D721Med (cell line): ENCODE data around the gene TSEN54.

Source experiments
- DNase-seq: peaks from one replicate; pipeline ENCODE4 v3.0.0; 2011; ENCODE audit warnings: low spot score; ENCODE audit not compliant: insufficient read length
- FAIRE-seq: peaks from 2 replicates; lab custom pipeline; 2011; peaks lifted over from hg19 to GRCh38; lab: Jason Lieb, UNC
- CTCF ChIP-seq: IDR thresholded peaks from 2 replicates; pipeline ENCODE4 v1.5.1; 2012; ENCODE audit warnings: mild to moderate bottlenecking, control low read depth; ENCODE audit not compliant: insufficient read depth; ENCODE audit errors: missing control alignments

Gene TSEN54

GRCh38 chr17:75535871-75536270 lies 19.5 kb downstream of the TSEN54 start:
- DNase-seq (no peak), FAIRE-seq (no peak)
- no peak for TF ChIP-seq CTCF

DNA sequence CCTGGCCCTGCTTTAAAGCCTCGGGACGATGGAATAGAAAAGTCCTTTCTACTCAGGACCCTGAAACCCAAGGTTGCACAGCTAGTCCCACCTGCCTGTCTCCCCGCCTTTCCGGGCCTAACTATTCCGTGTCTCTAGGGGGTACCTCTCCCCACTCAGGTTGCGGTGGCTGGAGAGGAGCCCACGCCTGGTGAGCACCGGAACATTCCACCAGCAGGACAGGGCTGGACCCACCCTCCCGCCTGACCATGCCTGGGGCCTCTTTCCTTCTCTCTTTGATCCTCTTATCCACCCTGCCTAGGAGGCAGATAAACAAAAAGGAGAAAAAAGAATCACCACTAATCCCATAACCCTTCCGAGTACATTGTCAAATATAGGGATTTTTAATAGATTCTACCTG lies 20.0 kb downstream of the TSEN54 start:
- no peak for TF ChIP-seq CTCF
- FAIRE-seq (no peak), DNase-seq (no peak)

GRCh38 chr17:75539967-75540729 lies 23.8 kb downstream of the TSEN54 start:
- FAIRE-seq = no peak
- DNase-seq = no peak
- no peak for TF ChIP-seq CTCF

DNA sequence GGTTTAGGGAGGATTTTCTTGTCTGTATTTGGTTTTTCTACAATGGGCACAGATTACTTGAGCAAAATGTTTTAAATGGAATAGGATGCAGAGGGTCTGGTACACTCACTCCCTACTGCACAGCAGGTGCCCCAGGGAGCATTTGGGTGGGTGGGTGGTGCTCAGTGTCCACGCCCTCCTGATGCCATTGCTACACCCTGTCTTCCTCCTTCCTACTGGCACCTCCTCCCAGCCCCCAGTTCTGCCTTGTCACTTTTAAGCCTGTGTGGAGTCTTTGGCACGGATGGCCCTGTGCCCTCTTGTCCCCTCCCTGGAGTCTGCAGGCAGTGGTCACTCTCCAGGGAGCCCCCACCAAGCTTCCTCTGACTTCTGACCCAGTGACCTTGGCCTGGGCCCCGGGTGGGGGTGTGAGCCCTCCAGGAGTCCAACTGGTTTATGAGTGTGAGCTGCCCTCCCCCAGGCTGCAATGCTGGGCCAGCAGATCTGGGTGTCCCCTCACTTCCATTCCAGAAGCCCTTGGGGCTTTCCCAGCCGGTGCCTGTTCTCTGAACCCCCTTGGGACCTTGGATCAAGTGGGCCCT lies 24.7 kb downstream of the TSEN54 start:
- no peak for TF ChIP-seq CTCF
- FAIRE-seq = no peak
- DNase-seq = no peak

DNA sequence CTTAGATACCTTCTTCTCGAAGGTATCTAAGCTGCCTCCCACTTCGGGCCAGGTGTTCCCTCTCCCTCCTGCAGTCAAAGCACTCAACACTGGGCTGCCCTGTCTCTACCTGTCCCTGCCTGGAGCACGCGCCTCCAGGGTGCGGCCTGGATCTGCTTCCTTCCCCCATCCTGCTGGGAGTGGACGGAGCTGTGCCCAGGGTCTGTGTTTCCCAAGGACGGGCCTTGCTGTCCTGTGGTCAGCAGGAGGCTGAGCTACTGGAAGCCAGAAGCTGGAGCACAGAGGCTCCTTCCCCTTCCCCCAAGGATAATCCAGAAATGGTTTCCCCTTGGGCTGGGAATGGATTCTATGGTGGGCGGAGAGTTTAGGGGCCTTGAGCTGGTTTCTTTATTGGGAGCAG lies 25.9 kb downstream of the TSEN54 start:
- FAIRE-seq = no peak

DNA sequence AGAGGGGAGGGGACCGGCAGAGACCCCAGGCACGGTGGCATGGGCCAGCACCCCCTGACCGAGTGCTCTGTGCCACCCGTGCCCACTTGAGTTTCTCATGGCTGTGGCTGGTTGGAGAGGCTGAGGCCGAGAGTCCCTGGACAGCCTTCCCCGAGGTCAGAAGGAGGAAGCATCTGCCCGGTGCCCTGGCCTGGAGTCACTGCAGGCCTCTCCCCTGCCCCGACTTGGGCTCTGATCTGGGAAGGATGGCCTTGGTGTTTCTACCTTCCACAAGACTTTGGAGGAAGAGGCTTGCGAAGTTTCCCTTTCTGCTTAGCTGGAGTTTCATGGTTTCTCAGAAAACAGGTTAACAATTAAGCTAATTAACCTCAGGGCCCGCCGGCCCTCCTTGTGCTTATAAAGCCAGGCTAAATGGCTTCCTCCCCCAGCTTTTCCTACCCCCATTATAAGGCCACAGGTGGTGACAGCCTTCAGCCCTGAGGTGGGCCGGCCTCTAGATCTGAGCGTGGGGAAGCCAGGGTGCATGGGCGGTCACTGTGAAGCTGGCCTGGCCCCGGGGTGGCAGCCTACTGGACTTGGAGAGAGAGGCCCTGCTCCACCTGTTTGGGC lies 26.5 kb downstream of the TSEN54 start:
- no peak for TF ChIP-seq CTCF
- DNase-seq = no peak
- FAIRE-seq = no peak

More for the DNA sequence above, 25.9 kb downstream of the TSEN54 start:
- no peak for TF ChIP-seq CTCF
- DNase-seq = no peak

GRCh38 chr17:75544250-75544649 lies 27.9 kb downstream of the TSEN54 start:
- no peak for FAIRE-seq
- TF ChIP-seq CTCF = no peak
- no peak for DNase-seq
